GM18861 (cell line): Measurements from ENCODE around the gene ZYX.

ENCODE experiments used
- ATAC-seq: cut with Tn5 transposase; IDR thresholded peaks from one replicate; pipeline ENCODE4 v1.9.1; 2021; ENCODE audit not compliant: unreplicated experiment

The ZYX gene

GRCh38 chr7:143380646-143381426 lies at the start of gene ZYX:
TSS of gene ZYX (plus strand) at chr7:143381345. CDS start at chr7:143381572, 227 bp downstream.
- peak; percentile 60 for ATAC-seq

- no peak for ATAC-seq
Measured at GRCh38 chr7:143334244-143334643, 46.9 kb upstream of the ZYX start.

GRCh38 chr7:143337216-143337615 lies 43.9 kb upstream of the ZYX start:
- no peak for ATAC-seq

GRCh38 chr7:143341842-143342241 lies 39.3 kb upstream of the ZYX start:
- ATAC-seq, result no peak

- ATAC-seq, result no peak
Measured at GRCh38 chr7:143343596-143343995, 37.5 kb upstream of the ZYX start.

- ATAC-seq, result no peak
Measured at GRCh38 chr7:143345428-143345900, 35.7 kb upstream of the ZYX start.

GRCh38 chr7:143346018-143346417 lies 35.1 kb upstream of the ZYX start:
- ATAC-seq, result no peak

GRCh38 chr7:143347950-143348349 lies 33.2 kb upstream of the ZYX start:
- no peak for ATAC-seq

- ATAC-seq, result no peak
Measured at GRCh38 chr7:143351060-143351459, 30.1 kb upstream of the ZYX start.

- ATAC-seq, result no peak
Measured at GRCh38 chr7:143351574-143351973, 29.6 kb upstream of the ZYX start.

- no peak for ATAC-seq
Measured at GRCh38 chr7:143352531-143353002, 28.6 kb upstream of the ZYX start.

- no peak for ATAC-seq
Measured at GRCh38 chr7:143354376-143354775, 26.8 kb upstream of the ZYX start.

GRCh38 chr7:143354965-143355364 lies 26.2 kb upstream of the ZYX start:
- no peak for ATAC-seq

- ATAC-seq, result no peak
Measured at GRCh38 chr7:143355450-143356385, 25.4 kb upstream of the ZYX start.

GRCh38 chr7:143356414-143357050 lies 24.6 kb upstream of the ZYX start:
- ATAC-seq, result no peak

GRCh38 chr7:143358626-143359025 lies 22.5 kb upstream of the ZYX start:
- ATAC-seq, result no peak

- no peak for ATAC-seq
Measured at GRCh38 chr7:143359771-143360353, 21.3 kb upstream of the ZYX start.

- ATAC-seq, result no peak
Measured at GRCh38 chr7:143360788-143361551, 20.2 kb upstream of the ZYX start.

- ATAC-seq, result no peak
Measured at GRCh38 chr7:143361552-143362130, 19.5 kb upstream of the ZYX start.
